GM12878 (cell line): ENCODE results near the gene FGF14. TPM values are rescaled to one million over a fixed set of nuclear protein-coding genes. Genes with fewer than 3 reads are reported as not detected.

Source experiments
- ATAC-seq: fragments of 200-7000 bp; cut with Tn5 transposase; 3 replicates; pipeline ENCODE4 v1.9.1; 2020; ENCODE audit warnings: mild to moderate bottlenecking, moderate library complexity
- BruUV-seq: library from RNA; stranded (reverse); fragments of 400-500 nt; replicated peaks from 2 replicates; lab custom pipeline; 2021; lab: Mats Ljungman, UMichigan
- CTCF ChIA-PET: fragments of 300-600 bp; sonication (Branson Sonifier 250); formaldehyde crosslinking; extraction: SDS; loops from one replicate; lab custom pipeline; 2021; ENCODE audit warnings: inconsistent platforms; lab: Yijun Ruan, JAX
- POLR2A ChIA-PET: fragments of 350-600 bp; formaldehyde crosslinking; extraction: SDS; loops from one replicate; lab custom pipeline; 2021; ENCODE audit warnings: inconsistent platforms; lab: Charles Lee
- RAD21 ChIA-PET: fragments of 300-600 bp; sonication (Branson Sonifier 250); formaldehyde crosslinking; loops from one replicate; lab custom pipeline; 2023; ENCODE audit warnings: antibody characterized with exemption; ENCODE audit not compliant: unreplicated experiment; lab: Charles Lee
- SMC1A ChIA-PET: fragments of 300-600 bp; sonication (Branson Sonifier 250); formaldehyde crosslinking; loops from one replicate; lab custom pipeline; 2023; ENCODE audit not compliant: unreplicated experiment, uncharacterized antibody; lab: Charles Lee
- DNase-seq: peaks from one replicate; pipeline ENCODE4 v3.0.0-alpha.2; 2011; ENCODE audit warnings: low read depth, low spot score
- FAIRE-seq: peaks from 3 replicates; lab custom pipeline; 2011; peaks lifted over from hg19 to GRCh38; lab: Jason Lieb, UNC
- H2AFZ ChIP-seq: 2 replicates; pipeline ENCODE4 v1.6.0; 2011; ENCODE audit warnings: low read depth, low read length, control low read depth; ENCODE audit not compliant: control insufficient read depth
- H3K27ac ChIP-seq: 2 replicates; pipeline ENCODE4 v1.5.1; 2011; ENCODE audit warnings: control low read depth; ENCODE audit not compliant: control insufficient read depth, insufficient read depth
- H3K27me3 ChIP-seq, 2 experiments: replicated peaks in 1 of 2; 2 replicates each; pipeline versions ENCODE4 v1.6.0 to v1.6.1; 2011; ENCODE audit warnings: low read length in 1 of 2; ENCODE audit not compliant: control insufficient read depth in 2 of 2, insufficient read depth in 2 of 2
- H3K36me3 ChIP-seq, 2 experiments: 2 replicates each; pipeline ENCODE4 v1.5.1; 2011; ENCODE audit warnings: low read length in 1 of 2; ENCODE audit not compliant: control insufficient read depth in 2 of 2, insufficient read depth in 2 of 2
- H3K4me1 ChIP-seq: 2 replicates; pipeline ENCODE4 v1.6.1; 2011; ENCODE audit warnings: mild to moderate bottlenecking, low read length, moderate library complexity, mixed read lengths; ENCODE audit not compliant: control insufficient read depth, insufficient read depth
- H3K4me2 ChIP-seq: 2 replicates; pipeline ENCODE4 v1.6.0; 2011; ENCODE audit warnings: control low read depth; ENCODE audit not compliant: control insufficient read depth, insufficient read depth
- H3K4me3 ChIP-seq: fragments of 200-600 bp; sonication (generic); 2 replicates; pipeline ENCODE4 v1.5.1; 2016
- H3K79me2 ChIP-seq: 2 replicates; pipeline ENCODE4 v1.6.0; 2011; ENCODE audit warnings: low read length; ENCODE audit not compliant: control insufficient read depth, insufficient read depth
- H3K9ac ChIP-seq: 2 replicates; pipeline ENCODE4 v1.8.0; 2011; ENCODE audit warnings: low read length, control low read depth, mixed read lengths; ENCODE audit not compliant: control insufficient read depth, insufficient read depth
- H3K9me3 ChIP-seq: replicated peaks from 3 replicates; pipeline ENCODE4 v1.5.1; 2011; ENCODE audit warnings: mild to moderate bottlenecking, low read length; ENCODE audit not compliant: control insufficient read depth, insufficient read depth
- H4K20me1 ChIP-seq: 2 replicates; pipeline ENCODE4 v1.6.0; 2011; ENCODE audit not compliant: control insufficient read depth, insufficient read depth
- BCLAF1 ChIP-seq: fragments of 450-650 bp; IDR thresholded peaks from 2 replicates; pipeline ENCODE4 v1.6.1; 2017; ENCODE audit warnings: antibody characterized with exemption, mild to moderate bottlenecking, moderate library complexity
- CBX3 ChIP-seq: fragments of 200-600 bp; sonication (generic); IDR thresholded peaks from 2 replicates; pipeline ENCODE4 v1.6.1; 2016; ENCODE audit warnings: low read depth, borderline replicate concordance
- FOXM1 ChIP-seq: IDR thresholded peaks from 2 replicates; pipeline ENCODE4 v1.6.1; 2012; ENCODE audit warnings: low read depth, mild to moderate bottlenecking, inconsistent platforms, low read length, moderate library complexity
- GABPA ChIP-seq: IDR thresholded peaks from 2 replicates; pipeline ENCODE4 v1.6.1; 2014; ENCODE audit warnings: antibody characterized with exemption, low read depth, mild to moderate bottlenecking, inconsistent platforms
- IKZF1 ChIP-seq: fragments of 450-650 bp; conservative IDR thresholded peaks from 2 replicates; pipeline ENCODE4 v1.6.1; 2017; ENCODE audit warnings: antibody characterized with exemption, mild to moderate bottlenecking
- KAT2A ChIP-seq: conservative IDR thresholded peaks from 2 replicates; pipeline ENCODE4 v1.6.1; 2011; ENCODE audit warnings: low read depth, low read length; ENCODE audit not compliant: control insufficient read depth
- RELB ChIP-seq: fragments of 450-650 bp; IDR thresholded peaks from 2 replicates; pipeline ENCODE4 v1.6.1; 2017; ENCODE audit warnings: low read depth, mild to moderate bottlenecking, moderate library complexity
- RUNX3 ChIP-seq: IDR thresholded peaks from 2 replicates; pipeline ENCODE4 v1.6.1; 2012; ENCODE audit warnings: low read length, inconsistent platforms
- SP1 ChIP-seq: IDR thresholded peaks from one replicate; pipeline ENCODE4 v1.6.1; 2011; ENCODE audit warnings: low read depth, low read length
- SREBF1 ChIP-seq: IDR thresholded peaks from 2 replicates; pipeline ENCODE4 v1.6.1; 2012; ENCODE audit warnings: mild to moderate bottlenecking, low read length
- TAF1 ChIP-seq: IDR thresholded peaks from 2 replicates; pipeline ENCODE4 v1.6.1; 2011; ENCODE audit warnings: mild to moderate bottlenecking, low read depth, low read length, borderline replicate concordance
- TCF7 ChIP-seq: IDR thresholded peaks from 2 replicates; pipeline ENCODE4 v1.6.1; 2014; ENCODE audit warnings: antibody characterized with exemption, borderline replicate concordance
- ZNF274 ChIP-seq: IDR thresholded peaks from one replicate; pipeline ENCODE4 v1.8.0; 2011; ENCODE audit not compliant: insufficient read length, insufficient read depth
- ZNF384 ChIP-seq: IDR thresholded peaks from 2 replicates; pipeline ENCODE4 v1.6.1; 2012; ENCODE audit warnings: low read depth, mild to moderate bottlenecking, low read length, improper control_type of control experiment, borderline replicate concordance
- ZNF592 ChIP-seq: fragments of 450-650 bp; IDR thresholded peaks from 2 replicates; pipeline ENCODE4 v1.6.1; 2017; ENCODE audit warnings: mild to moderate bottlenecking, moderate library complexity
- WGBS: methylation state at CpG from one replicate; pipeline ENCODE4 v1.1.6; 2016; ENCODE audit warnings: low lambda C conversion rate; ENCODE audit not compliant: insufficient replicate concordance, insufficient coverage; ENCODE audit errors: missing lambda C conversion rate; 5-methylcytosine and 5-hydroxymethylcytosine counted together
- in situ Hi-C: fragments of 300-500 bp; cut with MboI; formaldehyde crosslinking; loops from 9 replicates; pipeline ENCODE4 v1.14.3; 2018; ENCODE audit warnings: mixed read lengths
- intact Hi-C: fragments of 100-400 bp; cut with micrococcal nuclease; formaldehyde crosslinking; loops from one replicate; pipeline ENCODE4 v1.14.2; 2022; ENCODE audit not compliant: unreplicated experiment
- polyA plus RNA-seq, 11 experiments: library from polyadenylated mRNA; depleted of rRNA in 4 of 11; unstranded in 6 of 11; stranded (reverse) in 5 of 11; fragments of >200 nt; fragmentation: Nextera tagmentation in 4 of 11; fragmentation: Illumina TruSeq in 1 of 11; extraction: Ambion mirVana in 4 of 11; extraction: Trizol in 1 of 11; gene quantifications; 1 replicate in 1 of 11; 2 replicates in 10 of 11; pipeline versions ENCODE4 v1.2.1 to v1.2.3, GENCODE V29; 2011 to 2016; ENCODE audit warnings: inconsistent platforms in 2 of 11, missing spikeins in 2 of 11, low read depth in 1 of 11
- total RNA-seq, 4 experiments: library from RNA; depleted of rRNA in 3 of 4; stranded (reverse); fragments of >200 nt in 3 of 4; fragmentation: Illumina TruSeq in 1 of 4; extraction: Trizol in 1 of 4; gene quantifications; 2 replicates each; pipeline versions ENCODE4 v1.2.1 to v1.2.3, GENCODE V29; 2013 to 2021

The FGF14 gene
- total and polyA plus RNA-seq, 10 of the 15 experiments (the other 5 are each of a cell fraction or from before 2014, with no cell fraction given), result under 0.01 to 0.44 (median 0.04) TPM

GRCh38 chr13:101998129-101998528 lies 403.7 kb downstream of the FGF14 start:
- H3K4me1 ChIP-seq, result no peaks in the 10 kb centered on the region
- BruUV-seq, result no TSS peak
- ChIA-PET POLR2A (no interaction called here), CTCF (no interaction called here), RAD21 (no interaction called here), SMC1A (no interaction called here)
- no peaks in the 10 kb centered on the region for H3K36me3 ChIP-seq
- in situ Hi-C loops, result no loop called here
- no peaks in the 10 kb centered on the region for H3K27me3 ChIP-seq
- H3K79me2 ChIP-seq, result no peaks in the 10 kb centered on the region
- no peak overlapping the region for H3K27ac ChIP-seq
- ATAC-seq, result no peak
- no peak for DNase-seq
- H3K9ac ChIP-seq, result no peak overlapping the region
- no peaks in the 10 kb centered on the region for H4K20me1 ChIP-seq
- WGBS, result 74% methylated on average over 1 of the region's 1 CpG
- intact Hi-C loops, result no loop called here
- H3K9me3 ChIP-seq, result no peaks in the 10 kb centered on the region
- H3K4me3 ChIP-seq, result no peak overlapping the region
- TF ChIP-seq GABPA, result no peak
- no peak for TF ChIP-seq SREBF1
- no peak for TF ChIP-seq IKZF1
- no peak for TF ChIP-seq ZNF274
- TF ChIP-seq CBX3, result no peak
- TF ChIP-seq FOXM1, result no peak
- no peak for TF ChIP-seq BCLAF1
- TF ChIP-seq ZNF592, result no peak
- TF ChIP-seq KAT2A, result no peak
- TF ChIP-seq TAF1, result no peak
- no peak for TF ChIP-seq RELB
- TF ChIP-seq SP1, result no peak
- TF ChIP-seq RUNX3, result no peak
- TF ChIP-seq TCF7, result no peak
- no peak for TF ChIP-seq ZNF384
- FAIRE-seq, result no peak
- H2AFZ ChIP-seq, result no peak overlapping the region
- no peak overlapping the region for H3K4me2 ChIP-seq
